ENCODE measurements around the gene PFKL.

- TF ChIP-seq POLR2A (IDR thresholded peaks at IDR 0.05; ENCODE audit: low read depth, low read length): no peak
- TF ChIP-seq POLR2AphosphoS5 (IDR thresholded peaks at IDR 0.05; ENCODE audit: low read depth, low read length): no peak
- TF ChIP-seq POU2F2 (IDR thresholded peaks at IDR 0.05; ENCODE audit: low read depth, low read length): no peak
These were observed 66.8 kb downstream of the PFKL start for GRCh38 chr21:44366586-44367211.

All from GM12891 (cell line).